ENCODE data around the gene PSME4. TPM values are rescaled to one million over a fixed set of nuclear protein-coding genes. Genes with fewer than 3 reads are reported as not detected.
A peak's percentile ranks its signal among the peaks of the same experiment; 100 is the strongest.

The PSME4 gene
- total RNA-seq: 100 to 1,000 TPM in 1 of 2 donors, 10 to 100 TPM in 1; 90.6 to 116 TPM
- 54.4 TPM for polyA plus RNA-seq (2013, experiment 1 of 2)
- polyA plus RNA-seq (2013, experiment 2 of 2): 51.6 TPM
- long read RNA-seq, experiment 1, full-length matches to known transcripts: 3 of 41 reads
- long read RNA-seq, experiment 1, partial matches to known transcripts: 23 of 41 reads
- long read RNA-seq, experiment 1, other reads (novel, unspliced or antisense): 15 of 41 reads
- long read RNA-seq, experiment 2, full-length matches to known transcripts: 14 of 71 reads
- long read RNA-seq, experiment 2, partial matches to known transcripts: 44 of 71 reads
- long read RNA-seq, experiment 2, other reads (novel, unspliced or antisense): 13 of 71 reads
- long read RNA-seq, experiment 3, full-length matches to known transcripts: 1 of 51 reads
- long read RNA-seq, experiment 3, partial matches to known transcripts: 38 of 51 reads
- long read RNA-seq, experiment 3, other reads (novel, unspliced or antisense): 12 of 51 reads
- long read RNA-seq, experiment 4, partial matches to known transcripts: 1 of 6 reads
- long read RNA-seq, experiment 4, other reads (novel, unspliced or antisense): 5 of 6 reads

GRCh38 chr2:53970724-53971602 lies at the start of gene PSME4:
Gene PSME4 (minus strand): TSS chr2:53970993. CDS start chr2:53970784, 209 bp downstream.
- Mint-ChIP-seq H3K27ac (peak within 1 kb of the TSS; percentile 96), H3K4me3 (peak within 1 kb of the TSS; percentile 87), H3K36me3 (ENCODE audit: low read depth) (peaks cover 11% of the 10 kb centered on the region), H3K27me3 (ENCODE audit: insufficient read depth) (no peaks in the 10 kb centered on the region), H3K9me3 (no peaks in the 10 kb centered on the region), H3K4me1 (peaks cover 39% of the 10 kb centered on the region)
- peak within 1 kb of the TSS; percentile 95 for H3K27ac ChIP-seq (ENCODE audit: low read depth, low read length)
- TF ChIP-seq CTCF (conservative IDR thresholded peaks at IDR 0.05): no peak
- no peaks in the 10 kb centered on the region for H3K9me3 ChIP-seq (ENCODE audit: control insufficient read depth, low read length)
- H3K27me3 ChIP-seq (ENCODE audit: control insufficient read depth, insufficient read depth, low read length, poor library complexity, severe bottlenecking): no peaks in the 10 kb centered on the region
- WGBS, 2 experiments (ENCODE audit: insufficient coverage in 1 of 2, insufficient read length in 1 of 2): 0% methylated on average over 25 to 73 of the region's 81 CpGs
- peak within 1 kb of the TSS; percentile 97 for H3K9ac ChIP-seq (ENCODE audit: extremely low read depth, low read length, poor library complexity, severe bottlenecking)
- H3K36me3 ChIP-seq (ENCODE audit: control insufficient read depth, insufficient read depth, low read length): no peaks in the 10 kb centered on the region
- peaks cover 3% of the 10 kb centered on the region for H3K4me1 ChIP-seq (ENCODE audit: control insufficient read depth, insufficient read depth, low read length)
- peak within 1 kb of the TSS; percentile 99 for H3K4me3 ChIP-seq (ENCODE audit: low read length)
- DNase-seq: peak; percentile 98

GRCh38 chr2:54015798-54016699 lies 45.3 kb upstream of the PSME4 start:
- Histone ChIP-seq H3K9ac (ENCODE audit: extremely low read depth, low read length, poor library complexity, severe bottlenecking) (no peak overlapping the region), H3K4me1 (ENCODE audit: control insufficient read depth, insufficient read depth, low read length) (no peaks in the 10 kb centered on the region), H3K9me3 (ENCODE audit: control insufficient read depth, low read length) (peaks cover 12% of the 10 kb centered on the region), H3K4me3 (ENCODE audit: low read length) (no peak overlapping the region), H3K36me3 (ENCODE audit: control insufficient read depth, insufficient read depth, low read length) (no peaks in the 10 kb centered on the region), H3K27me3 (ENCODE audit: control insufficient read depth, insufficient read depth, low read length, poor library complexity, severe bottlenecking) (no peaks in the 10 kb centered on the region), H3K27ac (ENCODE audit: low read depth, low read length) (no peak overlapping the region)
- DNase-seq: no peak
- Mint-ChIP-seq H3K27ac (no peak overlapping the region), H3K4me3 (no peak overlapping the region), H3K9me3 (peaks cover 3% of the 10 kb centered on the region), H3K36me3 (ENCODE audit: low read depth) (peaks cover 1% of the 10 kb centered on the region), H3K4me1 (no peaks in the 10 kb centered on the region), H3K27me3 (ENCODE audit: insufficient read depth) (no peaks in the 10 kb centered on the region)
- 83% methylated on average over 1 of the region's 1 CpG; no CpG with 5 or more reads in 1 of the 2 experiments for WGBS, 2 experiments (ENCODE audit: insufficient coverage in 1 of 2, insufficient read length in 1 of 2)
- TF ChIP-seq CTCF (conservative IDR thresholded peaks at IDR 0.05): no peak
